Measurements from ENCODE around the gene HOXB7.

Gene HOXB7

DNA sequence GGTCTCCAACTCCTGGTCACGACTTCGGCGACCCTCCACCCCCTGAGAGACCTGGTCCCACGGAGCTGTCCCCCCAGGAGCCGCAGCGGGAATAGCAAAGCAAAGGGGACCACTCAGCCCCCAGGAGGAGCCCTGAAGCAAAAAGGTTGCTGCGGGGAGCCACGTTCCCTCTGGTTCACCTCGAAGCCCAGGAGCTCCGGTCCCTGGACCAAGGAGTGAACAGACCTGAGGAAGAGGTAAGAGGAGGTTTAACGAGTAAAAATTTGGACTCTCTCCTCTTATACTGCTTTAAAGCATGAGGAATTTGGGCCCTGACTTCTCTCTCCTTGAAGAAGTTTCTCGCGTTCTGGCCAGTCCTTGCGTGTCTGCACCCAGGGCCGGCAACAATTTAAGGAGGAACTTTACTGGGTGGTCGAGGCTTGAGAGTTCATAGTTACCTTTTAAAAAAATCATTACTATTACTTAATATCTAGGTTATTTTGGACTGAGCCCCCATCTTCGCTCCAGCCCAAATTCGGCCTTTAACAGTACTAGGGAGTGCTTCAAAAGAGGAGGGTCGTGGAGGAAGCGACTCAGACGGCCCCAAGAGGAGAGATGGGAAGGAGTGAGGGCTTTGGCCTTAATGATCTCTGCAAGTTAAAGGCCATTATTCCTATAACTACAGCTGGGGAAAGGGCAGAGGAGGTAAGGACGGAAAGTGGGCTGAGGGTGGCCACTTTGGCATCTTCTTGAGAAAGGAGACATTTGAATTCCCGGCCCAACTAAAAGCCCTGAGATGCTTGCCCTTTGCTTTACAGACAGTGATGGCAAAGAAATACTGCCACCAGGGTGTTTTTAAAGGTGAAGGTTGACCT is 32.3 kb upstream of the HOXB7 start:
- TF ChIP-seq, protein P1, sequence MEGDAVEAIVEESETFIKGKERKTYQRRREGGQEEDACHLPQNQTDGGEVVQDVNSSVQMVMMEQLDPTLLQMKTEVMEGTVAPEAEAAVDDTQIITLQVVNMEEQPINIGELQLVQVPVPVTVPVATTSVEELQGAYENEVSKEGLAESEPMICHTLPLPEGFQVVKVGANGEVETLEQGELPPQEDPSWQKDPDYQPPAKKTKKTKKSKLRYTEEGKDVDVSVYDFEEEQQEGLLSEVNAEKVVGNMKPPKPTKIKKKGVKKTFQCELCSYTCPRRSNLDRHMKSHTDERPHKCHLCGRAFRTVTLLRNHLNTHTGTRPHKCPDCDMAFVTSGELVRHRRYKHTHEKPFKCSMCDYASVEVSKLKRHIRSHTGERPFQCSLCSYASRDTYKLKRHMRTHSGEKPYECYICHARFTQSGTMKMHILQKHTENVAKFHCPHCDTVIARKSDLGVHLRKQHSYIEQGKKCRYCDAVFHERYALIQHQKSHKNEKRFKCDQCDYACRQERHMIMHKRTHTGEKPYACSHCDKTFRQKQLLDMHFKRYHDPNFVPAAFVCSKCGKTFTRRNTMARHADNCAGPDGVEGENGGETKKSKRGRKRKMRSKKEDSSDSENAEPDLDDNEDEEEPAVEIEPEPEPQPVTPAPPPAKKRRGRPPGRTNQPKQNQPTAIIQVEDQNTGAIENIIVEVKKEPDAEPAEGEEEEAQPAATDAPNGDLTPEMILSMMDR (IDR thresholded peaks at IDR 0.05; ENCODE audit: low read depth, low read length, missing control alignments), result no peak
- Histone ChIP-seq H3K27ac (no peak overlapping the region), H3K36me3 (replicated peaks) (no peaks in the 10 kb centered on the region), H3K4me3 (ENCODE audit: low read depth, low read length) (no peak overlapping the region), H3K27me3 (replicated peaks) (peaks cover 96% of the 10 kb centered on the region)
- in situ Hi-C loops (cut with HindIII; ENCODE audit: low pct_ligation_motif_present, low sequenced_read_pairs), result no loop called here
- no peak for DNase-seq

DNA sequence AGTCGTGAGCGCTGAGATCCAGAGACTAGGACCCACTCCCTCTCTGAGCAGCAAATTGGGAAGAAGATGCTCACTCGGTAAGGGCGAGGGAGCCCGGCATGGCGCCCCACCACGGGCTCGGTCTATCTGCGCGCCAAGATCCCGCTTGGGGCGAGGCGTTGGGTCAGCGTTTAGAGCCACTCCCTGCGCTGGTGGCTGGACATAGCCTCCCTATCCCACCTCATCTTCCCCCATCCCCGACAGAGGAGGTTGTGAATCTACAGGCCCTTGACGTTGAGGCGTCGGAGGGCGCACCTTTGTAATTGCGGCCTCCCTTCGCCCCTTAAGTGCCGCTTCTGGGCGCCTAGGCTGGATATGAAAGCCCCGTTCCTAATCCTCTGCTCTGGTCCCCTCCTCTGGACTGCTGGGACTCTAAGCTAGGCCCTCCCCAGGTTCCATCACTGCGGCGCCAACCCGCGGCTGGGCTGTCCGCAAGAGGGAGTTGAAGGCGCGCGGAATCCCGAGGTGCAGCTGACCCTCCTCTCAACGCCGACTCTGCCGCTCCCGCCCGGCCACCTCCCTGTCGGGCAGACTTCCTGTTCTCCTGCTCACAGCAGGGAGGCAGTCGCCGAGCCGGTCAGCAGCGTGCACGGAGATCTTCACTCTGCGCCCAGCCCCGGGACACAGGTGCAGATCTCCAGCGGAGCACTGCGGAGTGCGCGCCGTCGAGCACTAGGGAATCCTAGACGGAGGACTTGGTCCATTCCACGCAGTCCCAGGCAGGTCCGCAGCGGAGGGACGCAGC is 31.4 kb upstream of the HOXB7 start:
- TF ChIP-seq, protein P1 (IDR thresholded peaks at IDR 0.05; ENCODE audit: low read depth, low read length, missing control alignments), result peak; percentile 1
- H3K36me3 ChIP-seq (replicated peaks), result no peaks in the 10 kb centered on the region
- in situ Hi-C loops (cut with HindIII; ENCODE audit: low pct_ligation_motif_present, low sequenced_read_pairs), result no loop called here
- H3K27me3 ChIP-seq (replicated peaks), result peaks cover 97% of the 10 kb centered on the region
- H3K4me3 ChIP-seq (ENCODE audit: low read depth, low read length), result no peak overlapping the region
- no peak for DNase-seq
- H3K27ac ChIP-seq, result no peak overlapping the region

DNA sequence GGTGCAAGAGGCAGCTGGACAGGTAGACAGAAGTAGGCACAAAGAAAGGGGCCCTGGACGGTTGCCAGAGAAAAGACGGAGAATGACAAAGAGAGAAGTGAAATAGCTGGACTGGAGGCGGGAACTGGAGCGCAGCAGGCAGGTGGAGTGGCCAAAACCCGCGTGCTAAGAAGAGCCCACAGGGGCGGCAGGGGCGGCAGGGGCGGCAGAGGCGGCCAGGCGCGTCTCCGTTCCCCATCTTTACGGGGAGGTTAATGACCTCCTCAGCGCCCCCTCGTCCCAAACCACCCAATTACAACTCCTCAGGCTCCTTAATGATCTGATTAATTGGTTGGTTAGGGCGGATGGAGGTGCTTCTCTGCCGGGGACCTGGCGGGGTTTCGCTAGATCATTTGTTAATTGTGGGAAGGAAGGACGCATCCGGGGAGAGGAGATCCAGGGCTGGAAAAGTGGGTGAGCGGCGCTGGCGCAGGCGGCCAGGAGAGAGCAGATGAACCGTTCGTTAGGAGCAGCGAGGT is 30.8 kb upstream of the HOXB7 start:
- H3K27me3 ChIP-seq (replicated peaks), result peaks cover 99% of the 10 kb centered on the region
- no peak for DNase-seq
- TF ChIP-seq, protein P1 (IDR thresholded peaks at IDR 0.05; ENCODE audit: low read depth, low read length, missing control alignments), result no peak
- H3K27ac ChIP-seq, result no peak overlapping the region
- in situ Hi-C loops (cut with HindIII; ENCODE audit: low pct_ligation_motif_present, low sequenced_read_pairs), result no loop called here
- H3K36me3 ChIP-seq (replicated peaks), result no peaks in the 10 kb centered on the region
- no peak overlapping the region for H3K4me3 ChIP-seq (ENCODE audit: low read depth, low read length)

DNA sequence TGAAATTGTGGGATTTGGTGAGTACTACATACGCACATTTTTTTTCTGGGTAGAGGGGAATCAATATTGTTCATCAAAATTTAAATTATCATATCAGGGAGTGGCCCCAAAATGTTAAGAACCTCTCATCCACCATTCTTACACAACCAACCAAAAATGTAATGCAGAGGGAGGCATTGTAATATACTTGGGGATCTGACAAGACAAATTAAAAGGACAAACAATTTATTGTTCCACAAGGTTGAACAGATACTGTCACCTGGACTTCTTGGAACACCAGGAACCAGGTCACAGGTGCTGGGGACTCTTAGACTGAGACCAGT is 30.0 kb upstream of the HOXB7 start:
- no peak overlapping the region for H3K27ac ChIP-seq
- in situ Hi-C loops (cut with HindIII; ENCODE audit: low pct_ligation_motif_present, low sequenced_read_pairs), result no loop called here
- no peak for DNase-seq
- H3K4me3 ChIP-seq (ENCODE audit: low read depth, low read length), result no peak overlapping the region
- peaks cover 99% of the 10 kb centered on the region for H3K27me3 ChIP-seq (replicated peaks)
- TF ChIP-seq, protein P1 (IDR thresholded peaks at IDR 0.05; ENCODE audit: low read depth, low read length, missing control alignments), result no peak
- H3K36me3 ChIP-seq (replicated peaks), result no peaks in the 10 kb centered on the region

DNA sequence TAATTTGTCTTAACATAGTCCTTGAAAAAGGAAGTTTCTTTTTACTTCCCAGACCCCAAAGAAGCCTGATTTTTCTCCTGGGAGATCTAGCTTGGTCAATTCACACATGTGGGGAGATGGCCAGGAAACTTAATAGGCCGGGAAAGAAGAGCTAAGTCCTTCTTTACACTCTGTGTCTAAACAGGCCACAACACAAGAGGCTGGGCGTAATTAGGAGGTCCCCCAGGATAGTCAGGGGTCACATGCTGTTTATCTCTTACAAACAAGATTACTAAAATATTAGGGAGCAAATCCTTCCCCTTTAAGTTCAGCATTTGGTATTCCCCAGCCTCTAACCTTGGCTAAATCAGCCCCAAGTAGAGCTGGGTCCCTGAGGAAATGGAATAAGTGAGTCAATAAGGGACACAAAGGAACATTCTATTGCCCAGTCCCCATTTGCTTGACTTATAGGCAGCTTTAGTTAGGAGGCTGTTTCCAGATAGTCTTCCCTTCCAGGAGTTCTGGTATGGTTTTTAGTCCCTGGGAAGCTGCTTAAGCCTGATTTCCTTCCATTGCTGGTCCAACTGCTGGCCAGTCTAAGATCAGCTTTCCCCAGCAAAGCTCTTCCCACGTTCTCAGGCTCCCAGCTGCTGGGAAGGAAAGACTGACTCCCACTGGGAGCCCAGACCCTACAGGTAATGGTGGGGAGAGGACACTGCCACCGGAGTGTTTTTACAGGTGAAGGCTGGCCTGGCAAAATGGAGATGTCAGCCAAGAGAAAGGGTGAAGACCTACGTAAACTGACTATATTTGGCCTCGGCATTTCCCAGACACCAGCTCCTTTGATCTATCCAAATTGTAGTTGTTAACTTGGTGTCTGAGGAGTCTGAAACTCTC is 29.4 kb upstream of the HOXB7 start:
- no peak overlapping the region for H3K27ac ChIP-seq
- no peak overlapping the region for H3K4me3 ChIP-seq (ENCODE audit: low read depth, low read length)
- TF ChIP-seq, protein P1 (IDR thresholded peaks at IDR 0.05; ENCODE audit: low read depth, low read length, missing control alignments), result no peak
- H3K27me3 ChIP-seq (replicated peaks), result peaks cover 99% of the 10 kb centered on the region
- no peak for DNase-seq
- H3K36me3 ChIP-seq (replicated peaks), result no peaks in the 10 kb centered on the region
- in situ Hi-C loops (cut with HindIII; ENCODE audit: low pct_ligation_motif_present, low sequenced_read_pairs), result no loop called here
